Stimulated activated CD4-positive, alpha-beta T cell treated with anti-CD3 and anti-CD28 coated beads, Interleukin-4, amount 100 ng/mL, for 1 hour (primary cell): Measurements from ENCODE around the gene DNAJB1.

Experiments
- DNase-seq: peaks from one replicate; pipeline ENCODE4 v3.0.0-alpha.2; 2020

The DNAJB1 gene

DNA sequence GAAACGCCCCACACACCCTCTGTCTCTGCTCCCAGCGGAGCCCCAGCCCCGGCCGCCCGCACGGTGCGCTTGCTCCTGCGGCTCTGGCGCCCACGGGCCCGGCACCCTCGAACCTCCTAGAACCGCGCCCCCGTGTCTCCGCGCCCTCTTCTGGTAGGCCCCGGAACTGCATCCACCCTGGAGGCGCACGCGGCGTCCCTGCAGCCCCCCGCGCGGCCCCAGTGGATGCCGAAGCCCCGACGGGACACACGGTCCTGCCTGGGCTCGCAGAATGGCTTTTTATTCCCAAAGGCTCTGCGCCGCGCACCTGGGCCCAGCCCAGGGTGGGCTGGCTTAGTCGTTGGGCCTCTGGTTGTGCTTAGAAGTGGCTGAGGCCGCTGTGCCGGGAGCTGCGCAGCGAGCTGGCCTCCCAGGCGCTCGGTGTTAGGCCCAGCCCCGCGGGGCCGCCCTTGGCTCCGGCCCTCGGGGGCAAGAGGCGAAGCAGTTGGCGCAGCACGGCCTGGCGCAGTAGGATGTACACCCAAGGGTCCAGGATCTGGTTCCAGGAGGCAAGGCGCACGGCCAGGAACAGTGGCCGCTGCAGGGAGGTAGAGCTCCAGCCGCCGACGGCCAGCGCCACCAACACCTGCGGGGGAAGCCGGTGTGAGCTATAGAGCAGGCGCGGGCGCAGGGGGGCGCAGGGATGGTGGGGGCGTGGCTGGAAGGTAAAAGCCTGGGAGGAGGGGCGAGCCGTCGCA, 45.8 kb downstream of the DNAJB1 start:
- DNase-seq: peak; percentile 91

DNA sequence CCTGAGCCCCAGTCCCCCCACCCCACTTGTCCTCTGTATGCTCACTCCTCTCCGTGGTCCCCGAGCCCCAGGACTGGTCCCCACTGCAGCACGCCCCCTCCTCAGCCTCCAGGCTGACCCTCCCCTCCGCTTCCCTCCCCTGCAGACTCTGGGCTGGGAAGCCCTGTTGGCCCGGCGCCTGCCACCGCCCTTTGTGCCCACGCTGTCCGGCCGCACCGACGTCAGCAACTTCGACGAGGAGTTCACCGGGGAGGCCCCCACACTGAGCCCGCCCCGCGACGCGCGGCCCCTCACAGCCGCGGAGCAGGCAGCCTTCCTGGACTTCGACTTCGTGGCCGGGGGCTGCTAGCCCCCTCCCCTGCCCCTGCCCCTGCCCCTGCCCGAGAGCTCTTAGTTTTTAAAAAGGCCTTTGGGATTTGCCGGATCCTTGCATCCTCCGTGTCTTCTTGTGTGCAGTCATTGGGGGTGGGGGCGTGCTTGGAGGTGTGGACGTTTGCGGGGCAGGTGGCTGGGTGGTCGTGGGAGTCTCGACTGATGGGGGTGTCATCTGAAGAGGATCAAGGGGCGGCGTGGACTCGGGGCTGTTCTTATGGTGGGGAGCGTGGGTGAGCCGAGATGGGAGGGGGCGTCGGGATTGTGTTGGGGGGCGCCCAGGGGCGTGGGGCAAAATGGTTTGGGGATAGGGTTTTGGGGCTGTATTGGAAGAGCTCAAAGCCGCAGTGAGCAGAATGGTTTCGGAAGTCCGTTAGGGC, 46.6 kb downstream of the DNAJB1 start:
- no peak for DNase-seq

DNA sequence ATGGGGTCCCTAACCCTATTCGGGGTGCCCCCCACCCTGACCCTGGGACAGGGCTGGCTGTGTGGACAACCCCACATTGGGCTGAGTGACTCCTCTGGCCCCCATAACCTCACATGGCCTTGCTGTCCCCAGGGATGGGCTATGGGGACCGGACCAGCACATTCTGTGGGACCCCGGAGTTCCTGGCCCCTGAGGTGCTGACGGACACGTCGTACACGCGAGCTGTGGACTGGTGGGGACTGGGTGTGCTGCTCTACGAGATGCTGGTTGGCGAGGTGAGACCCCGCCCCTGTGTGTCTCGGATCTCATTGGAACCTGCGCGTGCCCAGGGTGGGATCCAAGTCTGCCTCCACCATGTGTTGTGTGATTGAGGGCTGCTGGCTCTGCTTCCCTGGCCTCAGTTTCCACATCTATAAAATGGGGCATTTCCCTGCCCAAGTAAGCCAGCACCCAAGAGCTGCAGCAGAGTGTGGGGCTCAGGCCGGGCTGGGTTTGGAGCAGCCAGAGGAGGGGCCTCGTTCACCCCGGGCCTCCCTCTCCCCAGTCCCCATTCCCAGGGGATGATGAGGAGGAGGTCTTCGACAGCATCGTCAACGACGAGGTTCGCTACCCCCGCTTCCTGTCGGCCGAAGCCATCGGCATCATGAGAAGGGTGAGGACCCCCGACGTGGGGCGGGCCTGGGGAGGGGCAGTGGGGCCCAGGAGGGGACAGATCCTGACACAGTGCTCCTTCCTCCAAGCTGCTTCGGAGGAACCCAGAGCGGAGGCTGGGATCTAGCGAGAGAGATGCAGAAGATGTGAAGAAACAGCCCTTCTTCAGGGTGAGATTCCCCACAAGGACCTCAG, 47.9 kb downstream of the DNAJB1 start:
- no peak for DNase-seq

DNA sequence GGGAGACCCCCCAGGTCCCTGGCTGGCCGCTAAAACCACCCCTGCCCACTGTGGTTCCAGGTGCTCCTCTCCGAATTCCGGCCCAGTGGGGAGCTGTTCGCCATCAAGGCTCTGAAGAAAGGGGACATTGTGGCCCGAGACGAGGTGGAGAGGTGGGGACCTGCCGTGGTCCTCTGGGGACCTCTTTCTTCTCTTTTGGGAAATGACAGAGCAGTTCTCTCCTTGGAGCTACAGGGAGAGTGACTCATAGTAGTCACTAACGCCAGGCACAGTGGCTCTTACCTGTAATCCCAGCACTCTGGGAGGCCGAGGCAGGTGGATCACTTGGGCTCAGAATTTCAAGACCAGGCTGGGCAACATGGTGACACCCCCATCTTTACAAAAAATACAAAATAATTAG, 50.4 kb downstream of the DNAJB1 start:
- DNase-seq: no peak

DNA sequence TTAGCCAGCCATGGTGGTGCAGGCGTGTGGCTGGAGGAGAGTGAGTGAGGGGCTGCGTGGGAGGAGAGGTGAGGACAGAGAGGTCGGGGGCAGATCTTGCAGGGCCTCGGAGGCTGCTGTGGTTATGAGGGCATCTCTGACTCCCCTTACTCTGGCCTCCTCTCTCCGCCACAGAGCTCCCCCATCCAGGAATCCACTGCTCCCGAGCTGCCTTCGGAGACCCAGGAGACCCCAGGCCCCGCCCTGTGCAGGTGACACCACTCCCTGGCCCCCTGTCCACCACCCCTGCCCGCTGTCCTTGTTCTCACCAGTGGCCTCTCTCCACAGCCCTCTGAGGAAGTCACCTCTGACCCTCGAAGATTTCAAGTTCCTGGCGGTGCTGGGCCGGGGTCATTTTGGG, 50.8 kb downstream of the DNAJB1 start:
- DNase-seq: no peak
